Thyroid gland (tissue), 4 donors: ENCODE results near the gene ARL10. TPM values are rescaled to one million over a fixed set of nuclear protein-coding genes. Genes with fewer than 3 reads are reported as not detected.

Experiments used
- DNase-seq, 2 donors: peaks; one replicate each; pipeline ENCODE4 v3.0.0-alpha.2; 2019
- H3K27ac ChIP-seq, 3 donors: fragments of 200-600 bp; sonication (generic); 1 replicate in 2 of 3; 2 replicates in 1 of 3; pipeline ENCODE4 v1.5.1; 2016 to 2019; ENCODE audit warnings: mild to moderate bottlenecking in 1 of 3, moderate library complexity in 1 of 3
- H3K27me3 ChIP-seq: fragments of 200-600 bp; sonication (generic); one replicate; pipeline ENCODE4 v1.5.1; 2019
- H3K36me3 ChIP-seq, 2 donors: fragments of 200-600 bp; sonication (generic); one replicate each; pipeline ENCODE4 v1.5.1; 2016 to 2019
- H3K4me1 ChIP-seq, 2 donors: fragments of 200-600 bp; sonication (generic); one replicate each; pipeline ENCODE4 v1.5.1; 2017 to 2019
- H3K4me3 ChIP-seq, 3 donors: fragments of 200-600 bp; sonication (generic); replicated peaks in 1 of 3; 1 replicate in 2 of 3; 2 replicates in 1 of 3; pipeline ENCODE4 v1.5.1; 2016; ENCODE audit warnings: mild to moderate bottlenecking in 1 of 3
- H3K9me3 ChIP-seq: fragments of 200-600 bp; sonication (generic); one replicate; pipeline ENCODE4 v1.5.1; 2017
- CTCF ChIP-seq, 6 experiments: fragments of 200-600 bp in 3 of 6; fragments of 450-650 bp in 3 of 6; sonication (generic) in 3 of 6; IDR thresholded peaks; one replicate each; pipeline ENCODE4 v1.5.1; 2016 to 2019; ENCODE audit warnings: antibody characterized with exemption in 6 of 6, mild to moderate bottlenecking in 2 of 6, inconsistent platforms in 1 of 6, moderate library complexity in 1 of 6
- POLR2A ChIP-seq, 2 donors: fragments of 450-650 bp; IDR thresholded peaks; one replicate each; pipeline ENCODE4 v1.6.1; 2017; ENCODE audit warnings: antibody characterized with exemption in 2 of 2, mild to moderate bottlenecking in 2 of 2, moderate library complexity in 1 of 2
- WGBS, 2 donors: methylation state at CpG; one replicate each; pipeline ENCODE4 v1.1.5; 2017; 5-methylcytosine and 5-hydroxymethylcytosine counted together
- intact Hi-C: fragments of 100-400 bp; cut with DNase I; formaldehyde crosslinking; loops from one replicate; pipeline ENCODE4 v1.15.1; 2023
- total RNA-seq, 4 donors: library from RNA; depleted of rRNA; stranded (reverse); fragments of >200 nt; gene quantifications; one replicate each; pipeline ENCODE4 v1.2.3, GENCODE V29; 2016

The ARL10 gene
- total RNA-seq, 4 donors from 2014 or later: 2.1 to 11.0 (median 2.8) TPM

- WGBS, 2 donors: 69 to 83% methylated on average over 2 of the region's 2 CpGs
- peaks cover 23 to 31% of the 10 kb centered on the region in 2 donors for H3K36me3 ChIP-seq
Observed at GRCh38 chr5:176342766-176343458, 22.4 kb upstream of the ARL10 start.

DNA sequence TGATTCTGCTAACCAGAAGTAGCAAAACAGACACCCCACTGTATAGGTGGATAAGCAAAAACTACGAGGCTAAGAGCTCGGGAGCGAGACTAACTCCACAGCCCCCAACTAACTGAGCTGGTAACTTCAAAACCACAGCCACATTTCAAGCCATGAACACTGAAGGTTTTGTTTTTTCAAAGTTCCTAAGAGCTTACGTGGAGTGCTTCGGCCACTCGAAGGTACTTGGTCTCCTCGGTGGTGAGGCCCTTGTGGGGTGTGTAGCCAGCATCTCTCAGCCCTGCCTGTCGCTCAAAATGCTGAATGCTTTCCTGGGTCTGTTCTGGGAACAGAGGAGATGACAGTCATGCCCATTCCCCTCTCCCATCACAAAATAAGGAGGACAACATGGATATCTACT, 14.9 kb upstream of the ARL10 start:
- WGBS, 2 donors: 34 to 50% methylated on average over 7 to 8 of the region's 8 CpGs
- Histone ChIP-seq H3K4me3 (no peak overlapping the region), H3K36me3 (peaks cover 46 to 51% of the 10 kb centered on the region in 2 donors), H3K9me3 (no peaks in the 10 kb centered on the region), H3K27me3 (no peaks in the 10 kb centered on the region), H3K27ac (peak overlapping the region in 1 of 3 donors; percentile 14), H3K4me1 (peaks cover 7 to 13% of the 10 kb centered on the region in 2 donors)
- peak; percentile 76 to 82 for DNase-seq
- intact Hi-C loops: no loop called here
- TF ChIP-seq POLR2A (IDR thresholded peaks at IDR 0.05) (no peak), CTCF (IDR thresholded peaks at IDR 0.05) (no peak)

More at GRCh38 chr5:176342766-176343458, 22.4 kb upstream of the ARL10 start:
- TF ChIP-seq POLR2A (IDR thresholded peaks at IDR 0.05) (no peak), CTCF (IDR thresholded peaks at IDR 0.05) (no peak)
- DNase-seq: no peak
- no peaks in the 10 kb centered on the region for H3K4me1 ChIP-seq
- no peak overlapping the region for H3K4me3 ChIP-seq
- intact Hi-C loops: no loop called here
- H3K27ac ChIP-seq: no peak overlapping the region
- no peaks in the 10 kb centered on the region for H3K9me3 ChIP-seq
- H3K27me3 ChIP-seq: no peaks in the 10 kb centered on the region

DNA sequence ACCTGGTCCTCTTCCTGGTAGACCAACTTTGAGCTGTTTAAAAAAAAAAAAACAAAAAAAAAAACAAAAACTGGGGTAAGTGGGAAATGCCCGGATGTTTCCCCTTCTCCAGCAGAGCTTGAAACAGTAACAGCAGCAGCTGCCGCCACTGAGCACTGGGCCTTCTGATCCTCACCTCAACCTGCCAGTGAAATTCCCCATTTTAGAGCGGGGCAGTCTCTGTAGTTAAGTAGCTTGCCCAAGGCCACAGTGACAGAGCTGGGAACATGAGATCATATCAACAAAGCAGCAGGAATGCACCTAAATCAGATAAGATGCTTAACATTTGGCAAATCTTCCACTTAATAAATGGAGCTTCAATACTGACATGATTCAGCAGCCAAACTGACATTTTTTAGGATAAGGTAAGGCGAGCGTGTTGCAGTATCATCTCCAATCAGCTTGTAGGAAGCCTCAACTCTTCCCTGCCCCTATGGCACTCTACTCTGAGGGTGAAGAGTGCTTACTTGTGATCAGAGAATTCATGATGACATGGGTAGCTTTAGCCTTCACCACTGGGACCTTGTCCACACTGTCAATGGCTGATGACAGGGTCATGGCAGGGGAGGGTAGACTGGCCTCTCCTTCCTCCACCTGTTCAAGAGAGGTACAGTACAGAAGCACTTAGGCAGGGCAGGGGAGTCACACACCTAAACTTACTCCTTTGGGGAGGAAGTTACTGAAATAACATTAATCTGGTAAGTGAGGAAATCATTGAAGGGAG, 13.0 kb upstream of the ARL10 start:
- peaks cover 29 to 34% of the 10 kb centered on the region in 2 donors for H3K36me3 ChIP-seq

GRCh38 chr5:176353533-176353932, 11.8 kb upstream of the ARL10 start:
- Histone ChIP-seq H3K4me3 (no peak overlapping the region), H3K9me3 (no peaks in the 10 kb centered on the region), H3K4me1 (peaks cover 7 to 24% of the 10 kb centered on the region in 2 donors), H3K27ac (no peak overlapping the region), H3K27me3 (no peaks in the 10 kb centered on the region), H3K36me3 (peaks cover 19 to 21% of the 10 kb centered on the region in 2 donors)
- no peak for DNase-seq
- 95% methylated on average over 4 of the region's 4 CpGs for WGBS, 2 donors
- no peak for TF ChIP-seq CTCF (IDR thresholded peaks at IDR 0.05)
- no peak for TF ChIP-seq POLR2A (IDR thresholded peaks at IDR 0.05)
- intact Hi-C loops: no loop called here

More for the DNA sequence above, 13.0 kb upstream of the ARL10 start:
- H3K9me3 ChIP-seq: no peaks in the 10 kb centered on the region
- intact Hi-C loops: no loop called here
- H3K27ac ChIP-seq: no peak overlapping the region
- DNase-seq: peak; percentile 12 to 13
- peaks cover 7 to 24% of the 10 kb centered on the region in 2 donors for H3K4me1 ChIP-seq
- no peaks in the 10 kb centered on the region for H3K27me3 ChIP-seq
- TF ChIP-seq POLR2A (IDR thresholded peaks at IDR 0.05): no peak
- TF ChIP-seq CTCF (IDR thresholded peaks at IDR 0.05): no peak
- 78 to 90% methylated on average over 5 of the region's 5 CpGs for WGBS, 2 donors
- H3K4me3 ChIP-seq: no peak overlapping the region
